Left hindlimb (tissue), 1 donor: ENCODE results near the gene KCNMB4.
"Not testable (repeated sequence)": the region's sequence is repeated elsewhere in the genome, so short reads cannot be mapped to it uniquely, and the experiment has no call there.

Experiments used
- DNase-seq: peaks from one replicate; pipeline ENCODE4 v3.0.0-alpha.2; 2018

KCNMB4 gene

GRCh38 chr12:70379846-70380245 lies 13.8 kb downstream of the KCNMB4 start:
- DNase-seq = no peak

GRCh38 chr12:70383484-70383883 lies 17.4 kb downstream of the KCNMB4 start:
- DNase-seq = no peak

DNA sequence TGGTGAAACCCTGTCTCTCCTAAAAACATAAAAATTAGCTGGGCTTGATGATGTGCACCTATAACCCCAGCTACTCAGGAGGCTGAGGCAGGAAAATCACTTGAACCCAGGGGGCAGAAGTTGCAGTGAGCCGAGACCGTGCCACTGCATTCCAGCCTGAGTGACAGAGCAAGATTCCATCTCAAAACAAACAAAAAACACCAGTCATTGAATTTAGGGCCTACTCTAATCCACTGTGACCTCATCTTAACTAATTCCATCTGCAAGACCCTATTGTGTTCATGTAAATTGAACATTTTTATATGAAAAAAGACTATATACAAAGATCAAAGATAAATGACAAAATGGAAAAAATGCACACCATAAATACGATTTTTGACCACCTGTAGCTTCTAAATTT lies 17.8 kb downstream of the KCNMB4 start:
- DNase-seq = no peak

DNA sequence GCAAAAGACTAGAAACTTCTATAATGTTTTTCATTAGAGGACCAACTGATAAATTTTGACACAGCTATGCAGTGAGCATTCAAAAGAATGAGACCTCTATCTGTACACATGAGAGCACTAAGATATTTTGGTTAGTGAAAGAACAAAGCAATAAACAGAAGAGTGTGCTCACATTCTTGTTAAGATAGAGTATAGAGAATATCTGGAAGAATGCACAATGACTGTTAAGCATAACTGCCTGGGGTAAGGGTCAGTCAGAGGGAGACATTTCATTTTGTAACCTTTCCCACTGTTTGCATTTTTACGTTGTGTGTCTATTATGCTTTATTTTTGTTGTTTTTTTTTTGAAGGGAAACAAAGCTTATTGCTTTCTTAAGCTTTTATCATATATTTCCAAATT lies 20.7 kb downstream of the KCNMB4 start:
- no peak for DNase-seq

- DNase-seq = no peak
Observed at GRCh38 chr12:70389678-70390077, 23.6 kb downstream of the KCNMB4 start.

GRCh38 chr12:70392631-70393030 lies 26.5 kb downstream of the KCNMB4 start:
- not testable (repeated sequence) for DNase-seq

- no peak for DNase-seq
Observed at GRCh38 chr12:70393787-70394499, 27.9 kb downstream of the KCNMB4 start.

DNA sequence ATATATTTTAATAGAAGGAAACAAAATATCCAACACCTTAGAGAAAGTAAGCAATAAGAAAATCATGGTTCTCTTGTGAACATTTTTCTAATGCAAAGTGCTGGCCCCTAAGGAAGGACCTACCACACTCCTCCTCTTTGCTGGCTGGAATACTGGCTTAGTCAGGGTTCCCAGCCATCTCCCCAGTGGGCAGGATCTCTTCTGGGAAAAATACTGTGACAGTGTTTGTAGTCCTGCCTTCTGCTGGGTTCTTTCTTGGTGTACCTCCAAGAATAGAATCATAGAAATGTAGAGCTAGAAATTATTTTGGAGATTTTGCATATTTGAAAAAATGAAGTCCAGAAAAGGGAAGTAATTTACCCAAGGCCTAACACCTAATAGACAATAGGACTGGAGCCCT lies 31.9 kb downstream of the KCNMB4 start:
- no peak for DNase-seq

- DNase-seq = no peak
Observed at GRCh38 chr12:70398862-70399261, 32.8 kb downstream of the KCNMB4 start.

- DNase-seq = no peak
Observed at GRCh38 chr12:70399311-70399710, 33.2 kb downstream of the KCNMB4 start.

GRCh38 chr12:70400124-70400523 lies 34.0 kb downstream of the KCNMB4 start:
- DNase-seq = no peak

DNA sequence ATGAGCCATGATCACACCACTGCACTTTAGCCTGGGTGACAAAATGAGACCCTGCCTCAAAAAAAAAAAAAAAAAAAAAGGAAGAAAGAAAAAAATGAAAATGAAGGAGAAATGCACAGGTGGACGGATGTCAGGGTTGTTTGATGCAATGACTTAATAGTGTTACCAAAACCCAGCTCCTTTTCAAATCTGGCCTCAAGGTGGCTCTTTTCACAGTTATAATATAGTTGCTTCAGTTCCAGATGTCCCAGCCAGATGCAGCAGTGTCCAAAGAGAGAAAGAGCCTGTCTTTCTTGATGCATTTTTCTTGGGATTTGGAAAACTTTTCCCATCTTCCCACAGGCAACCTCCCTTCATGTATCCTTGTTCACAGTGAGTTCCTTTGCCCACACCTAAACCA lies 36.5 kb downstream of the KCNMB4 start:
- DNase-seq = no peak

DNA sequence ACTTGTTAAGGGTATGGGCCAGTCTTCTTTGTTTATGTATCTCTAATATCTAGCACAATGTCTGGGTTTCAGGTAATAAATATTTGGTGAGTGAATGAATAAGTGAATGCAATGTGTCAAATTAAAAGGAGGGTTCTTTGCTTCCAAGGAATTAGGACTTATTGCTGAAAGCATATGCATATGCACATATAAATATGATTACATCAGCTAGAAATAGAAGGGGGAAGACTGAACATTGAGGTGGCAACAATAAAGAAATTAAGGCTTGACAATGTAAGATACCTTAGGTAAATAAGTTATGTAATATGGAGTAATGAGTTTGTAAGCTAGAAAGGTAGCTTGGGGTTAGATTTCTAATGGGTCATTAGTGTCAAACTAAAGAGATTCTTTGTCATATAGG lies 37.7 kb downstream of the KCNMB4 start:
- no peak for DNase-seq

DNA sequence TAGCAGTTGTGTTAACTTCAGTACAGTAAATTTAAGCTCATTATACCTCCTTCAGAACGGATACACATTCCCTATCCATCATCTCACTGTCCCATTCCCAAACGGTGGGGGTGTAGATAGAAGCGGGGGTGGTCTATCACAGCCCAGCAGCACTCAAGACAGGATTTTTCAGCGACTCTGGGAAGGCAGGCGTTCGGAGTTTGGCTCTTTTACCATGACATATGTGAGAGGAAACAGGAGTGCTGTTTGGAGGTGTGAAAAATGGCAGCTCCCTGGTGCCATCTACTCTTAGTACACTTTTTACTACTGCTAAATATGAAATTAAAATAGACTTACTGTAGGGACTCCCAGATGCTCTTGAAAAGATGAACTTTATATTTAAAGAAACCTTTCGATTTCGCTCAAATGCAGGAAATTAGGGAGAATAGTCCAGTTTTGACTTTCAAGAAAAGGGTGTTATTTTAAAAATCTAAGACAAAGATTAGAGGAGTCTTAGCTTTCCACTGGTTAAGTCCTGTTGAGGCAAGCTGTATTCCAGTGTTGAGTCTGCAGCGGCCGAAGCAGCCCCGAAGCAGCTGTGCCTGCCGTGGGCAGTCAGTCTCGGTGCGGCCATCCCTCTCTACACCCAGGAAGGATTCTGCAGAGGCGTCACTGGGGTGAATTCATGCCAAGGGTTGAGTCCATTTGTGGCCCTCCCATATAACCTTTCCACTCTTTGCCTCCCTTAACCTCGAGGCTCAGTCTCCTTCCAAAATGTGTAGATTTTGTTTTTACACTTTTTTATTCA lies 42.1 kb downstream of the KCNMB4 start:
- no peak for DNase-seq

DNA sequence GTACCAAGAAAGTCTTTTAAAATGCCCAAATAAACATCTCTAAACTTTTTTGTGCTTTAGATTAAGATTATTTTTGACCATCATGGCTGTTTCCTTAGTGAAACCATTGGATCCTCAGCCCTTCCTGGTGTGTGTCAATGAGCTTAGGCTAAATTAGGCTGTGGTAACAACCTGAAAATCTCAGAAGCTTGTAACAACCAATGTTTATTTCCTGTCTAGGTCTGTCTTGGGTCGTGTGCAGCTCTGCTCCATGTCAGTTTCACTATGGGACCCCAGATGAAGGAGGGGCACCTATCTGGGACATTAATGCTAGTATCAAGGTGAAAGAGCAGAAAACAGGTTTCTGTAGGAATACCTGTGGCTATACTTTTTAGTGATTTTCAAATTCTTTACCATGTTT lies 49.9 kb downstream of the KCNMB4 start:
- no peak for DNase-seq

DNA sequence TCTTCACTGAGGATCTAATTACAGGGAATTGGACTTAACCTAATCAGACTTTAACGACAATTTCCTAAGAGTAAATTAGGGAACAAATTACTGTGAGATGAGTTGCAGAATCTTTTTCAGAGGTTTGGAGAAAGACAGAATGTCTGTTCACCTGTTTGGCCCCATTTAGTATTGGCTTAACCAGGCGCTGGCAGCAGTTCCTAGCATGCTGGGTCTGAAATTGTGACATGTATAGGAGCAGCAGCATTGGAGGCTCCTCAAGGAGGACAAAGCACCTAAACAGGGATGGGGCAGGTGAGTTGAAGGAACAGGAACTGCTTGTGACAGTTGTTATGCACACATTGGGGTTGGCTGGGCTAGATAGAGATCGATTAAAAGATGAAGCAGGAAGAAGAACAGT lies 51.0 kb downstream of the KCNMB4 start:
- no peak for DNase-seq

GRCh38 chr12:70418101-70418500 lies 52.0 kb downstream of the KCNMB4 start:
- DNase-seq = no peak

- DNase-seq = no peak
Observed at GRCh38 chr12:70422631-70423030, 56.5 kb downstream of the KCNMB4 start.

GRCh38 chr12:70426620-70427019 lies 60.5 kb downstream of the KCNMB4 start:
- DNase-seq = no peak

- DNase-seq = no peak
Observed at GRCh38 chr12:70427611-70428010, 61.5 kb downstream of the KCNMB4 start.

- no peak for DNase-seq
Observed at GRCh38 chr12:70430400-70430799, 64.3 kb downstream of the KCNMB4 start.

DNA sequence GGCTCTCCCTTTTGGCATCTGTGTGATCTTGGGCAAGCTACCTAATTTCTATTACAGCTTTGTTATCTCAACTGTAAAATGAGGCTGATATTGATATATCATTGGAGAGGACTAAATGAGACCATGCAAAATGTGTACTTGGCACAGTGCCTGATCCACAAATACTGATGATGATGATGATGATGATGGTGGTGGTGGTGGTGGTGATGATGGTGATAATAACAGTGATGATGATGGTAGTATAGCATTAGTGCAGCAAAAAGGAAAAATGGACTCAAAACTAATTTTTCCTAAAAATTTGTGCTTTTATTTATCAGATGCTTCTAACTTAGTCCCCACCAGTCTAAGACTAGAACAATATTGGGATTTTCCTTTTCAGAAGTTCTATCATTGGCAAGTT lies 70.7 kb downstream of the KCNMB4 start:
- DNase-seq = no peak

DNA sequence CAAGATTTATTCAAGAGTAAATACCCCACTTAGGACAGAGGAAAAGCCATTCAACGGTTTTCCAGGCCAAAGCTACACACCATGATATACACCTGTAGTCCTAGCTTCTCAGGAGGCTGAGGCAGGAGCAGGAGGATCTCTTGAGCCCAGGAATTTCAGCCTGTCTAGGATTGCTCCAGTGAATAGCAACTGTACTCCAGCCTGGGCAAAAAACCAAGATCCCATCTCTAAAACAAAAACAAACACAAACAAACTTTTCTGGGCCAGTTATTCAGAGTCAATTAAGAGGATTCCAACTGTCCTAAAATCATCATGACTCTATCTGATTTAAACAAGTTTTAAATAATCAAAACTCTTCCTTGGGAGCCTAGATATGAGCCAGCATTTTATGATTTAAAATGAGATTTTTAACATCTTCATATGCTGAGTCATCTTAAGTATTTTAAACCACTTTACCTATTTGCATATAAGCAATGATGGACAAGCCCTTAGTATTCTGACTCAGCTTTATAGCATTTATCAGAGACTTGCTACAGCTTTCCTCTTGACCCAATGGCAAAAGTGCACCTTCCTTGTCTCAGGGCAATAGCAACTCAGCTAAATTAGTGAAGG lies 77.1 kb downstream of the KCNMB4 start:
- no peak for DNase-seq

DNA sequence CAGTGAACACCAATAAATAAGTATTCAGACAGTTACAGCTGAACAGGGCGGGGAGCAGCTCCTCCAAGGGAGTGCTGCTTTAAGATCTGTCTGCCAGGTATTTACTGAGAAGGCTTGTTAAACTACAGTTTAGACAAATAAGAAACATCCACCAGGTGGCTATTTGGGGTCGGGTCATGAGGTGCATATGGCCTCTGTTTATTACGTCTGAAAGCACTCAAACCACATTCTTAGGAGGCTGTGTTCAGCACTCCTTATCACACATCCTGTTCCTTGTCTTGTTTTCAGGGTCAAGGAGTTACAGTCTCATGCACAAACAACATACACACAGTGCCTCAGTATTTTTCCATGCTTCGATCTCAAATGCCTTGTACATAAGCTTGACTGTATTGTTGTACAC lies 78.8 kb downstream of the KCNMB4 start:
- DNase-seq = no peak
